Trophoblast cell (in vitro differentiated cells and primary cell): ENCODE measurements around the gene ANKIB1.

Experiments used
- DNase-seq, 2 donors: peaks; one replicate each; pipeline ENCODE4 v3.0.0-alpha.2; 2016
- H2AFZ ChIP-seq: 2 replicates; pipeline ENCODE4 v1.6.1; 2013; ENCODE audit warnings: low read length, moderate library complexity, mild to moderate bottlenecking; ENCODE audit not compliant: insufficient read depth, poor library complexity
- H2AK5ac ChIP-seq: 2 replicates; pipeline ENCODE4 v1.6.1; 2013; ENCODE audit warnings: mild to moderate bottlenecking, low read length
- H2BK120ac ChIP-seq: 2 replicates; pipeline ENCODE4 v1.6.1; 2013; ENCODE audit warnings: low read length, mild to moderate bottlenecking, moderate library complexity; ENCODE audit not compliant: insufficient read depth, poor library complexity
- H2BK12ac ChIP-seq: 2 replicates; pipeline ENCODE4 v1.6.1; 2013; ENCODE audit warnings: mild to moderate bottlenecking, low read length, moderate library complexity
- H2BK5ac ChIP-seq: 2 replicates; pipeline ENCODE4 v1.6.1; 2013; ENCODE audit warnings: low read length, low read depth, moderate library complexity, mild to moderate bottlenecking; ENCODE audit not compliant: poor library complexity
- H3K14ac ChIP-seq: 2 replicates; pipeline ENCODE4 v1.6.1; 2013; ENCODE audit warnings: mild to moderate bottlenecking, low read length
- H3K18ac ChIP-seq: 2 replicates; pipeline ENCODE4 v1.6.1; 2013; ENCODE audit warnings: mild to moderate bottlenecking, low read length
- H3K23ac ChIP-seq: 2 replicates; pipeline ENCODE4 v1.6.1; 2013; ENCODE audit warnings: low read length
- H3K27ac ChIP-seq: 2 replicates; pipeline ENCODE4 v1.5.1; 2013; ENCODE audit warnings: low read depth, mild to moderate bottlenecking, inconsistent platforms, low read length, moderate library complexity
- H3K27me3 ChIP-seq: 2 replicates; pipeline ENCODE4 v1.6.1; 2013; ENCODE audit warnings: inconsistent platforms, mild to moderate bottlenecking, low read length, moderate library complexity; ENCODE audit not compliant: insufficient read depth
- H3K36me3 ChIP-seq, 2 experiments: 1 replicate in 1 of 2; 2 replicates in 1 of 2; pipeline ENCODE4 v1.6.1; 2013; ENCODE audit warnings: low read length in 2 of 2, mild to moderate bottlenecking in 2 of 2, moderate library complexity in 1 of 2; ENCODE audit not compliant: insufficient read depth in 2 of 2, control insufficient read depth in 1 of 2
- H3K4ac ChIP-seq: 2 replicates; pipeline ENCODE4 v1.6.1; 2013; ENCODE audit warnings: low read depth, mild to moderate bottlenecking, low read length, moderate library complexity
- H3K4me1 ChIP-seq, 2 experiments: 1 replicate in 1 of 2; 2 replicates in 1 of 2; pipeline ENCODE4 v1.6.1; 2013; ENCODE audit warnings: low read length in 2 of 2, mild to moderate bottlenecking in 2 of 2, moderate library complexity in 1 of 2; ENCODE audit not compliant: insufficient read depth in 2 of 2, control insufficient read depth in 1 of 2
- H3K4me2 ChIP-seq: 2 replicates; pipeline ENCODE4 v1.6.1; 2013; ENCODE audit warnings: inconsistent platforms, mild to moderate bottlenecking, low read length, moderate library complexity
- H3K4me3 ChIP-seq: 2 replicates; pipeline ENCODE4 v1.5.1; 2013; ENCODE audit warnings: mild to moderate bottlenecking, low read depth, low read length, inconsistent platforms
- H3K79me1 ChIP-seq: one replicate; pipeline ENCODE4 v1.6.1; 2013; ENCODE audit warnings: low read length
- H3K79me2 ChIP-seq: 2 replicates; pipeline ENCODE4 v1.6.1; 2013; ENCODE audit warnings: low read length, mild to moderate bottlenecking; ENCODE audit not compliant: control insufficient read depth, insufficient read depth, poor library complexity
- H3K9ac ChIP-seq: 2 replicates; pipeline ENCODE4 v1.6.1; 2013; ENCODE audit warnings: mild to moderate bottlenecking, low read length
- H3K9me3 ChIP-seq: 2 replicates; pipeline ENCODE4 v1.6.1; 2013; ENCODE audit warnings: low read depth, mild to moderate bottlenecking, control low read depth, inconsistent platforms, low read length; ENCODE audit not compliant: insufficient read depth
- H4K12ac ChIP-seq: 2 replicates; pipeline ENCODE4 v1.6.1; 2013; ENCODE audit warnings: low read depth, mild to moderate bottlenecking, low read length, moderate library complexity
- H4K8ac ChIP-seq: 2 replicates; pipeline ENCODE4 v1.6.1; 2013; ENCODE audit warnings: low read depth, mild to moderate bottlenecking, low read length, moderate library complexity
- H4K91ac ChIP-seq: one replicate; pipeline ENCODE4 v1.6.1; 2013; ENCODE audit warnings: low read depth, mild to moderate bottlenecking, low read length, moderate library complexity
- WGBS: extraction: QIAGEN DNeasy Blood & Tissue Kit; methylation state at CpG from one replicate; pipeline ENCODE4 v1.1.7; 2013; ENCODE audit warnings: missing lambda C conversion rate; ENCODE audit not compliant: insufficient read length, insufficient coverage; ENCODE audit errors: extremely low coverage; 5-methylcytosine and 5-hydroxymethylcytosine counted together

ANKIB1 gene

DNA sequence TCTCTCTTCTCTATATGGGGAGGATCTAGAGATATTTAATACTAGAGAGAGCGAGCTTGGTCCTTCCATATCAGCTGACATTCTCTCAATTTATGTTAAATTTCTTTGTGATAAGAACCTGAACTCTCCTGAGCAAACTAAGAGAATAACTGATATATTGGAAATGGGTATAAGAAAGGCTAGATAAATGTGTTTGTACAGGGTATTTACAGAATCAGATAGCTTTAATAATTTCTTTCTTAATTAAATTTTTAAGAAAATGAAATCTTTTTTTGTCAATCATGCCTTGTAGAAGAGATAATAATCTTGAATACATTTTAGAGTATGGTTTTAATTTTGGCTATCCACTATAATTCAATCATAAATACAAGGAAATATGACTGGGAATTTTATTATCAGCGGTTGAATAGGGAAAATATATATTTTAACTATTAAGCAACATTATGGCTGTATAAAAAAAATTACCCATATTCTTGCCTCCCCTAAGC lies 58.7 kb downstream of the ANKIB1 start:
- Histone ChIP-seq H3K36me3 (peaks cover 0 to 2% of the 10 kb centered on the region in 2 experiments), H2AK5ac (no peak overlapping the region), H3K79me1 (no peaks in the 10 kb centered on the region), H3K14ac (no peak overlapping the region), H3K23ac (no peak overlapping the region), H2BK5ac (no peak overlapping the region), H3K4ac (no peak overlapping the region), H3K79me2 (no peaks in the 10 kb centered on the region), H3K27ac (no peak overlapping the region), H3K9ac (no peak overlapping the region), H3K4me2 (no peak overlapping the region), H4K8ac (no peak overlapping the region), H2BK12ac (no peak overlapping the region), H3K18ac (no peak overlapping the region), H4K12ac (no peak overlapping the region), H3K27me3 (no peaks in the 10 kb centered on the region), H3K4me3 (no peak overlapping the region), H4K91ac (no peak overlapping the region), H3K9me3 (no peaks in the 10 kb centered on the region), H2BK120ac (no peak overlapping the region), H2AFZ (no peak overlapping the region), H3K4me1 (peaks cover 0 to 4% of the 10 kb centered on the region in 2 experiments)
- DNase-seq: no peak
- WGBS: no CpG with 5 or more reads among the region's 2 CpGs

DNA sequence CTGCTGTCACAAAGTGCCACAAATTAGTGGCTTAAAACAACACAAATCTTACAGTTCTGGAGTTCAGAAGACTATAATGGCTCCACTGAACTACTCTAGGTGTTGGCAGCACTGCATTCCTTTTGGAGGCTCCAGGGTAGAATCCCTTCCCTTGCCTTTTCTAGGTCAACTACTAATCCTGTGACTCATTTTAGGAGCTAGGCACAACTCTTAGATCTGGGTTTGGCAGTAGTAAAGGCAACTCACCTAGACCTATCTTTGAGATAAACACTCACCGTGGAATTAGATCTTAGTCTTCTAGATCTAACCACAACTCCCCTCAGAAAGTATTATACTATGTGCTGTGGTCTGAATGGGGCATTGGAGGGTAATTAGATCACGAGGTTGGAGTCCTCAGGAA lies 60.4 kb downstream of the ANKIB1 start:
- Histone ChIP-seq H3K79me2 (no peaks in the 10 kb centered on the region), H2AK5ac (no peak overlapping the region), H2BK120ac (no peak overlapping the region), H3K9ac (no peak overlapping the region), H3K36me3 (peaks cover 0 to 2% of the 10 kb centered on the region in 2 experiments), H3K4me3 (no peak overlapping the region), H4K8ac (no peak overlapping the region), H3K4me2 (no peak overlapping the region), H3K4ac (no peak overlapping the region), H3K23ac (no peak overlapping the region), H2BK12ac (no peak overlapping the region), H3K27ac (no peak overlapping the region), H3K9me3 (no peaks in the 10 kb centered on the region), H2BK5ac (no peak overlapping the region), H2AFZ (no peak overlapping the region), H4K91ac (no peak overlapping the region), H3K79me1 (no peaks in the 10 kb centered on the region), H3K18ac (no peak overlapping the region), H3K14ac (no peak overlapping the region), H3K27me3 (no peaks in the 10 kb centered on the region), H3K4me1 (peaks cover 0 to 4% of the 10 kb centered on the region in 2 experiments), H4K12ac (no peak overlapping the region)
- DNase-seq: peak in 1 of 2 donors; percentile 36
- WGBS: no CpG with 5 or more reads among the region's 2 CpGs

DNA sequence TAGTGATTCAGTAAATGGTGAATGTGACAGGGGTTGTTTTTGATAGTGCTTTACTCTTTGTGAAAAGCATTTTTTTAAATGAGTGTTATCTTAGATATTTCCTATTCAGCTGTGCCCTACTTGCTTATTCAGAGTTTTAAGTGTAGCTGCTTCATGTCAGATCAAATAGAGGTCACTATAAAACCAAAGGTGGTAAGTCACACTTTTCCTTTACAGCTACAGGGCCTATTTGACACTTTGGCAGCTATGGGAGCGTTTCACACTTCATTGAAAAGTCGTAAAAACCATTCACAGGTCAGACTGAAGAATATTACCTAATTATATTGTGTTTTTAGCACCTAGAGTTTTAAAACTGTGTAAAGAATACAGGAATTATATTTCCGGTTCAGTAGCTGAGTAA lies 67.3 kb downstream of the ANKIB1 start:
- WGBS: no CpG with 5 or more reads among the region's 3 CpGs

DNA sequence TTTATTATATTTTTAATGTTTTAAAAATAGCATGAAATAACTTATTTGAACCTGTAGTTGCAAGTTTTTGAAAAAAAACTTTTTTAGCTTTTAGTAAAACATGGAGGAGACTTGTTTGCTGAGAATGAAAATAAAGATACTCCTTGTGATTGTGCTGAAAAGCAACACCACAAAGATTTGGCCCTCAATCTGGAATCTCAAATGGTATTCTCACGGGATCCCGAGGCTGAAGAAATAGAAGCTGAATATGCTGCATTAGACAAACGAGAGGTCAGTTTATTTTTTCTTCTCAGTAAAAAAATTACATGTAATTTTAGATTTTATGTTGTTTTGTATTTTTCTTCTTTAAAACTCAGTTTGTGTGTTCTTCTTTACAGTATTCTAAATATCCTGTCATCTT lies 73.5 kb downstream of the ANKIB1 start:
- Histone ChIP-seq H3K4ac (no peak overlapping the region), H3K4me3 (no peak overlapping the region), H2BK12ac (no peak overlapping the region), H3K9ac (no peak overlapping the region), H3K27me3 (no peaks in the 10 kb centered on the region), H4K12ac (no peak overlapping the region), H4K8ac (no peak overlapping the region), H2BK5ac (no peak overlapping the region), H3K36me3 (peaks cover 0 to 3% of the 10 kb centered on the region in 2 experiments), H2AFZ (no peak overlapping the region), H3K4me2 (no peak overlapping the region), H4K91ac (no peak overlapping the region), H3K23ac (no peak overlapping the region), H3K79me1 (no peaks in the 10 kb centered on the region), H3K18ac (no peak overlapping the region), H2AK5ac (no peak overlapping the region), H3K79me2 (no peaks in the 10 kb centered on the region), H3K4me1 (no peaks in the 10 kb centered on the region), H2BK120ac (no peak overlapping the region), H3K9me3 (no peaks in the 10 kb centered on the region), H3K14ac (no peak overlapping the region), H3K27ac (no peak overlapping the region)
- WGBS: no CpG with 5 or more reads among the region's 3 CpGs
- no peak for DNase-seq

More for the DNA sequence above, 67.3 kb downstream of the ANKIB1 start:
- H3K9me3 ChIP-seq: no peaks in the 10 kb centered on the region
- DNase-seq: no peak
- no peaks in the 10 kb centered on the region for H3K79me2 ChIP-seq
- H4K12ac ChIP-seq: no peak overlapping the region
- H3K4me3 ChIP-seq: no peak overlapping the region
- H3K27ac ChIP-seq: no peak overlapping the region
- H2AFZ ChIP-seq: no peak overlapping the region
- no peak overlapping the region for H4K91ac ChIP-seq
- H3K14ac ChIP-seq: no peak overlapping the region
- H3K27me3 ChIP-seq: no peaks in the 10 kb centered on the region
- no peak overlapping the region for H2BK12ac ChIP-seq
- no peak overlapping the region for H3K4me2 ChIP-seq
- no peak overlapping the region for H3K4ac ChIP-seq
- no peak overlapping the region for H3K18ac ChIP-seq
- H3K23ac ChIP-seq: no peak overlapping the region
- no peaks in the 10 kb centered on the region for H3K4me1 ChIP-seq
- H3K9ac ChIP-seq: no peak overlapping the region
- H3K79me1 ChIP-seq: no peaks in the 10 kb centered on the region
- no peak overlapping the region for H2AK5ac ChIP-seq
- no peak overlapping the region for H4K8ac ChIP-seq
- no peak overlapping the region for H2BK5ac ChIP-seq
- H3K36me3 ChIP-seq: no peaks in the 10 kb centered on the region
- no peak overlapping the region for H2BK120ac ChIP-seq
